PFSK-1 (cell line): ENCODE results near the gene UPF1.

Experiments used
- FOXP2 ChIP-seq: optimal IDR thresholded peaks from 2 replicates; pipeline ENCODE3; 2011; ENCODE audit warnings: borderline replicate concordance, control low read depth, inconsistent platforms; ENCODE audit not compliant: insufficient read depth; ENCODE audit errors: extremely low read length, extremely low read depth
- POLR2AphosphoS5 ChIP-seq: IDR thresholded peaks from 2 replicates; pipeline ENCODE4 v1.6.1; 2012; ENCODE audit warnings: low read depth, mild to moderate bottlenecking, control low read depth, low read length, moderate library complexity
- REST ChIP-seq, 2 experiments: IDR thresholded peaks; 2 replicates each; pipeline versions ENCODE4 v1.6.1 to v1.8.0; 2011 to 2012; ENCODE audit warnings: low read depth in 2 of 2, low read length in 2 of 2, control low read depth in 1 of 2, inconsistent platforms in 1 of 2, mild to moderate bottlenecking in 1 of 2, moderate library complexity in 1 of 2; ENCODE audit not compliant: insufficient read depth in 1 of 2
- SIN3A ChIP-seq: IDR thresholded peaks from 2 replicates; pipeline ENCODE4 v1.6.1; 2012; ENCODE audit warnings: mild to moderate bottlenecking, low read length, moderate library complexity, borderline replicate concordance; ENCODE audit not compliant: insufficient read depth
- TAF1 ChIP-seq: IDR thresholded peaks from 2 replicates; pipeline ENCODE4 v1.6.1; 2012; ENCODE audit warnings: low read length, control low read depth, borderline replicate concordance; ENCODE audit not compliant: insufficient read depth

UPF1 gene

GRCh38 chr19:18869781-18870530 is 38.2 kb downstream of the UPF1 start:
- TF ChIP-seq POLR2AphosphoS5 = peak; percentile 18; the same call in 1 of the 2 replicates
- no peak for TF ChIP-seq SIN3A
- no peak for TF ChIP-seq REST (IDR thresholded peaks at IDR 0.05; ENCODE audit: insufficient read depth in 1 of 2, low read depth in 2 of 2, low read length in 2 of 2)
- no peak for TF ChIP-seq TAF1
- TF ChIP-seq FOXP2 = no peak

GRCh38 chr19:18870531-18871172 is 38.9 kb downstream of the UPF1 start:
- TF ChIP-seq SIN3A (no peak), POLR2AphosphoS5 (no peak), REST (IDR thresholded peaks at IDR 0.05; ENCODE audit: insufficient read depth in 1 of 2, low read depth in 2 of 2, low read length in 2 of 2) (no peak), FOXP2 (no peak), TAF1 (no peak)

GRCh38 chr19:18871543-18871942 is 39.8 kb downstream of the UPF1 start:
- TF ChIP-seq POLR2AphosphoS5 (no peak), TAF1 (no peak), REST (IDR thresholded peaks at IDR 0.05; ENCODE audit: insufficient read depth in 1 of 2, low read depth in 2 of 2, low read length in 2 of 2) (no peak), FOXP2 (no peak), SIN3A (no peak)

- TF ChIP-seq SIN3A = no peak
- TF ChIP-seq REST (IDR thresholded peaks at IDR 0.05; ENCODE audit: insufficient read depth in 1 of 2, low read depth in 2 of 2, low read length in 2 of 2) = no peak
- no peak for TF ChIP-seq FOXP2
- no peak for TF ChIP-seq TAF1
- TF ChIP-seq POLR2AphosphoS5 = no peak
Observed at GRCh38 chr19:18875726-18876125, 44.0 kb downstream of the UPF1 start.
